Activated CD8-positive, alpha-beta T cell treated with anti-CD3 and anti-CD28 coated beads, Interleukin-2, amount 10 ng/mL, durations not matched to agents 7 days and 5 days (primary cell): ENCODE measurements around the gene PBX3. TPM values are rescaled to one million over a fixed set of nuclear protein-coding genes. Genes with fewer than 3 reads are reported as not detected.

Experiments used
- ATAC-seq: fragments of 150-1000 bp; cut with Tn5 transposase; one replicate; pipeline ENCODE4 v1.10.0; 2021; ENCODE audit warnings: moderate library complexity
- CTCF ChIA-PET: fragments of 350-600 bp; sonication (Branson Sonifier 250); formaldehyde crosslinking; loops from one replicate; lab custom pipeline; 2021; ENCODE audit warnings: antibody characterized with exemption; lab: Charles Lee
- POLR2A ChIA-PET: fragments of 350-600 bp; sonication (Branson Sonifier 250); formaldehyde crosslinking; loops from one replicate; lab custom pipeline; 2021; ENCODE audit warnings: antibody characterized with exemption; lab: Charles Lee
- DNase-seq: peaks from one replicate; pipeline ENCODE4 v3.0.0-alpha.2; 2020
- H3K27ac Mint-ChIP-seq: one replicate; pipeline ENCODE4 v1.8.0; 2021; ENCODE audit warnings: mild to moderate bottlenecking, mixed read lengths
- H3K27me3 Mint-ChIP-seq: one replicate; pipeline ENCODE4 v1.8.0; 2021; ENCODE audit warnings: low read depth, mixed read lengths
- H3K36me3 Mint-ChIP-seq: one replicate; pipeline ENCODE4 v1.8.0; 2021; ENCODE audit warnings: low read depth, mixed read lengths
- H3K4me1 Mint-ChIP-seq: one replicate; pipeline ENCODE4 v1.8.0; 2021; ENCODE audit warnings: low read depth, mixed read lengths
- H3K4me3 Mint-ChIP-seq: one replicate; pipeline ENCODE4 v1.8.0; 2021; ENCODE audit warnings: mild to moderate bottlenecking, mixed read lengths
- H3K9me3 Mint-ChIP-seq: one replicate; pipeline ENCODE4 v1.8.0; 2022; ENCODE audit warnings: mixed read lengths; ENCODE audit not compliant: insufficient read depth
- total RNA-seq, 2 experiments: library from RNA; stranded (reverse); gene quantifications; one replicate each; pipeline ENCODE4 v1.2.3, GENCODE V29; 2021

Gene PBX3
- total RNA-seq, 2 experiments from 2014 or later = 22.0 to 24.4 TPM

DNA sequence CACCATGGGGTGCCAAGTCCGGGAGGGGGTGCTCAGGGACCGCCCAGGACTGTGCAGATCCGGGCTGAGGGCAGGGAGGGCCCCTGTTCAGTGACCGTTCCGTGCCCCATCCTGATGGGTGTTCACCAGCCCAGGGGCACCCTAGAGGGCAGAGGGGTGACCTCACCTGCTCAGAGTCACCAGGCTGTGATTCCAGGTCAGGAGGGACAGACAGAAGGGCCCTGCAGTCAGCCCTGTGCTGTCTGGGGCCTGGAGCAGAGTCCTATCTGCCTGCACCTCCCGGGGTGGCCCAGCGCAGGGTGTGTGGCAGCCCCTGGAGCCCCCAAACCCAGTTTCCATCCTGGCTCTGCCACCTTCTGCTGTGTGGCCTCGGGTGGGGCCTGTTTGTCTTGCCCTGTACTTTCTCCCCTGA, 241.9 kb downstream of the PBX3 start:
- Mint-ChIP-seq H3K4me1 (no peaks in the 10 kb centered on the region), H3K27ac (no peak overlapping the region), H3K9me3 (no peaks in the 10 kb centered on the region), H3K36me3 (no peaks in the 10 kb centered on the region), H3K4me3 (no peak overlapping the region), H3K27me3 (no peaks in the 10 kb centered on the region)
- POLR2A ChIA-PET = interaction anchor here (0.5 kb wide), 1 partner anchor 31 kb away, joined by 3 read pairs; no protein-coding TSS in a partner anchor
- ATAC-seq (no peak), DNase-seq (no peak)
- CTCF ChIA-PET = no interaction called here

DNA sequence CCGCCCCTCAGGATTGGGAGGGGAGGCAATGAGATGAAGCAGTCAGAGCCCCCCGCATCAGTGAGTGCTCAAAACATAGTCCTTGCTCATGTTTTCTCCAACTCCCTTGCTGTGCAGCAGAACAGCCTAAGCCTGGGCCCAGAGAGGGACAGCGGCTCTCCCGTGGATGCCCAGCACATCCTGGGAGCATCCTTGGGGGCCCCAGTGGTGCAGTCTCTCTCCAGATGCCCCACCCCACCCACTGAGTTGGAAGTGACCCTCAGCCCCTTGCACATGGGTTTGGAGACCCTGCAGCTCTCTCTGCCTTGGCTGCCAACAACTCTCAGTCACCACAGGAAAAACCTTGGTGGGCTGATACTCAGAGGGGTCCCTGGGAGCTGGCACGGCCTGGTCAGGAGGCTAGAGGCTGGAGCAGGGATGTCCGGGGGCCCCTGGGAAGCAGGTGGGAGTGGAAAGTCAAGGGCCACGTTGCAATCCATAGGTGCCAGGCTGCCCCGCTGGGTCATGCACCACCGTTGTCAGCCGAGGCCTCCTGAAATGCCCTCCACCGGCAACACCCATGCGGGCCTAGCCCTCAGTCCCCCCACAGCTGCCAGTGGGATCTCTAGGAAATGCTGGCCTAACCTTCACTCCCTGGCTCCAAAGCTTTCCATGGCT, 242.5 kb downstream of the PBX3 start:
- no peak overlapping the region for H3K4me3 Mint-ChIP-seq
- H3K9me3 Mint-ChIP-seq = no peaks in the 10 kb centered on the region
- H3K27ac Mint-ChIP-seq = no peak overlapping the region
- no peaks in the 10 kb centered on the region for H3K36me3 Mint-ChIP-seq
- no peak for ATAC-seq
- no peaks in the 10 kb centered on the region for H3K27me3 Mint-ChIP-seq
- POLR2A ChIA-PET = no interaction called here
- no peaks in the 10 kb centered on the region for H3K4me1 Mint-ChIP-seq
- DNase-seq = no peak
- CTCF ChIA-PET = no interaction called here

DNA sequence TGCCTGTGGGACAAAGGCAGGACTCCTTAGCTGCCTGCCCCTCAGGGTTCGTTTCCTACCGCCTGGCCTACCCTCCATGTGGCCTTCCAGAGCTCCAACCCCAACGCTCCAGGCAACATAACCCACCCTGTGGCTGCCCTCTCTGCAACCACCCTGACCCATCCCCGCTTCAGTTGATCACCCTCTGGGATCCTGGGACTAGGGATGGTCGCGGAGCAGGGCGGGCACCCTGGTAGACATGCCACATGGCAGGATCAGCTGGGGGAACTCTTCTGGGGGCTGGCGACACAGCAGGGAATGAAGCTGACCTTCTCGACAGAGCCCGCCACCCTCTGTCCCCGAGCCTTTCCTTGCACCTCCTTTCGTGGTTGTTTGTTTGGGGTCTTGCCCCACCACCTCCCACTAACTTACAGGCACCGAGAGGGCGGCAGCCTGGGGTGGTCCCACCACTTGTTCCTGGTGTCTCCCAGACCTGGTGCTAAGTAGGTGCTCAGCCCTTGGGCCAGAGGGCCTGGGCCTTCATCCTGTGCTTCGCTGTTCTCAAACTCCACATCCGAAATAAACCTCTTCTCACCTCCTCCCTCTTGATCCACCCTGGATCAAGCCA, 243.1 kb downstream of the PBX3 start:
- H3K4me3 Mint-ChIP-seq = no peak overlapping the region
- H3K27me3 Mint-ChIP-seq = no peaks in the 10 kb centered on the region
- H3K9me3 Mint-ChIP-seq = no peaks in the 10 kb centered on the region
- no peaks in the 10 kb centered on the region for H3K4me1 Mint-ChIP-seq
- H3K27ac Mint-ChIP-seq = no peak overlapping the region
- no peaks in the 10 kb centered on the region for H3K36me3 Mint-ChIP-seq
- ATAC-seq (no peak), DNase-seq (no peak)
- ChIA-PET POLR2A (no interaction called here), CTCF (no interaction called here)

DNA sequence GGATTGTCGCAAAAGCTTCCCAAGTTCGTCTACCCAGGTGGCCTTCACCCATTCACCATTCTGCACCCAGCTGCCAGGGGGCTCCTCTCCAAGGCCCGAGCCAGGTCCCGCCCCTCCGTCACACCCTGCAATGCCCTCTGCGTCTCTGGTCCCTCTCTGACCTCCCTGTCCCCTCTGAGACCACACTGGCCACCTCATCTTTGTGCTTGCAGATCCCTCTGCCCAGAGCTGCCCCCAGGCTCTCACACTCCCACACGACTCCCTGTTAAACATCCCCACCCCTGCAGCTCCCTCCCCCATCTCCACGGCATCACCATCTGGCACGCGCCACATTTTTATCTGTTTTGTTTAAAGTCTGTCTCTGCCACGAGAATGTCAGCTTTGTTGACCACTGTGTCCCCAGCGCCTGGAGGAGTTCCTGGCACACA, 243.6 kb downstream of the PBX3 start:
- DNase-seq = no peak
- no peak overlapping the region for H3K27ac Mint-ChIP-seq
- POLR2A ChIA-PET = no interaction called here
- H3K4me3 Mint-ChIP-seq = no peak overlapping the region
- no peaks in the 10 kb centered on the region for H3K36me3 Mint-ChIP-seq
- no peaks in the 10 kb centered on the region for H3K4me1 Mint-ChIP-seq
- no peaks in the 10 kb centered on the region for H3K27me3 Mint-ChIP-seq
- no peaks in the 10 kb centered on the region for H3K9me3 Mint-ChIP-seq
- ATAC-seq = no peak
- CTCF ChIA-PET = no interaction called here

- DNase-seq (no peak), ATAC-seq (no peak)
- Mint-ChIP-seq H3K9me3 (no peaks in the 10 kb centered on the region), H3K4me3 (no peak overlapping the region), H3K27me3 (no peaks in the 10 kb centered on the region), H3K36me3 (no peaks in the 10 kb centered on the region), H3K4me1 (no peaks in the 10 kb centered on the region), H3K27ac (no peak overlapping the region)
- CTCF ChIA-PET = no interaction called here
- POLR2A ChIA-PET = no interaction called here
These were observed 244.8 kb downstream of the PBX3 start for GRCh38 chr9:125991886-125992529.

GRCh38 chr9:125992557-125992956, 245.4 kb downstream of the PBX3 start:
- H3K36me3 Mint-ChIP-seq = no peaks in the 10 kb centered on the region
- no peaks in the 10 kb centered on the region for H3K9me3 Mint-ChIP-seq
- no peaks in the 10 kb centered on the region for H3K4me1 Mint-ChIP-seq
- no peak overlapping the region for H3K27ac Mint-ChIP-seq
- DNase-seq (no peak), ATAC-seq (no peak)
- ChIA-PET CTCF (no interaction called here), POLR2A (no interaction called here)
- no peaks in the 10 kb centered on the region for H3K27me3 Mint-ChIP-seq
- H3K4me3 Mint-ChIP-seq = no peak overlapping the region

DNA sequence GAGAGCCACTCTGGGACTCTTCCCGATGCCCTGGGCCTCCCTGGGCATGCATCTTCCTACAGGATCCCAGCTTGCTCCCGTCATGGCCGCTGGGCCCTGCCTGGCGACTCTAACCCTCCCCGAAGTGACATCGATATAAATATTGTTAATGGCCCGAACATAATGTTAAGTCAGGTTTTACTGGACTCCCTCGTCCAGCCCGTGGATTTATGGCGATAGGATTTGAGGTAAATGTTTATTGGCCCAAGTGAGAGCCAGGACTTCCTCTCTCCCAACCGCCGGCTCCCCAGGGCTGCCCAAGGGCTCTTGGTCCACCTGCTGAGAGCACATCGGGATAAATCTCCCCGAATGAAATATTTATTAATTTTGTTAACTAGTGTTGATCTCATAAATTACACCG, 246.3 kb downstream of the PBX3 start:
- ChIA-PET CTCF (no interaction called here), POLR2A (no interaction called here)
- Mint-ChIP-seq H3K27ac (no peak overlapping the region), H3K9me3 (no peaks in the 10 kb centered on the region), H3K4me3 (no peak overlapping the region), H3K27me3 (no peaks in the 10 kb centered on the region), H3K36me3 (no peaks in the 10 kb centered on the region), H3K4me1 (no peaks in the 10 kb centered on the region)
- DNase-seq (no peak), ATAC-seq (no peak)

DNA sequence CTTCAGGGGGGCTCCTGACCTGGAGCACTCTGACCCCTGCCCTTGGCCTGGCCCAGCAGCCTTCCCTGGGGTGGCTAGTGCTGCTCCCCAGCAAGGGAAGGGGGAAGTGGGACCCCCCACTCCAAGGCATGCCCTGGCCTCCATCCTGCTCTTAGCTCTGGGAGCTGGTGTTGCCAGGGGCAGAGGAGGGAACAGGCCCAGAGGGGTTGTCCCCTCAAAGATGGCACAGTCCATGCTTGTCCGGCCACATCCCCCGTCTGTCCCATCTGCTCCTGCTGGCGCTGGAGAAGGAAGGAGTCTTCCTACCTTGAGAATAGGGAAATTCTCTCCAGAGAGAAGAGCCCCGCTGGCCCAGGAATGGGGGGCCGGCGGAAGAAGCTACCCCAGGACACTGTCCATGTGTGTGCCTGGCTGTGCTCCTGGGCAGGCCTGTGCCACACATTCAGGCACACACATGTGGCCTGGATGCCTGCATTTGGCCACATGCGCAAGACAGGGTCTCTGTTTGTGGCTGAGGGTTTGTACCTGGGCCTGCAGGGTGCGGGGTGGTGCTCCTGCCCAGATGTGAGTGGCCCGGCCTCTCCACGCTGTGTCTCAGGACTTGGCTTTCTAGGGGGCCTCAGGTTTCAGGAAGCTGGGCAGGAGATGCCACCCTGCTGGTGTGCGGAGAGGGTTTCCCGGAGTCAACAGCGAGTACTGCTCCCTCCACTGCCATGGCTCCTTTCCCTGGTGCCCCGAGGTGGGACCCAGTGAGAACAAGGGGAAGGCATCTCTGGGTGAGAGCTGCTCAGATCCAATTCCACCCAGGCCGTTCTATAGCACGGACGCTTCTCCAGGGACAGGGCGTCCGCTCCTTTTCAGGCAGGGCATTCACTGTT, 247.1 kb downstream of the PBX3 start:
- H3K27me3 Mint-ChIP-seq = no peaks in the 10 kb centered on the region
- no peak overlapping the region for H3K4me3 Mint-ChIP-seq
- no peak overlapping the region for H3K27ac Mint-ChIP-seq
- ATAC-seq (no peak), DNase-seq (no peak)
- no peaks in the 10 kb centered on the region for H3K4me1 Mint-ChIP-seq
- CTCF ChIA-PET = no interaction called here
- POLR2A ChIA-PET = no interaction called here
- no peaks in the 10 kb centered on the region for H3K36me3 Mint-ChIP-seq
- no peaks in the 10 kb centered on the region for H3K9me3 Mint-ChIP-seq

DNA sequence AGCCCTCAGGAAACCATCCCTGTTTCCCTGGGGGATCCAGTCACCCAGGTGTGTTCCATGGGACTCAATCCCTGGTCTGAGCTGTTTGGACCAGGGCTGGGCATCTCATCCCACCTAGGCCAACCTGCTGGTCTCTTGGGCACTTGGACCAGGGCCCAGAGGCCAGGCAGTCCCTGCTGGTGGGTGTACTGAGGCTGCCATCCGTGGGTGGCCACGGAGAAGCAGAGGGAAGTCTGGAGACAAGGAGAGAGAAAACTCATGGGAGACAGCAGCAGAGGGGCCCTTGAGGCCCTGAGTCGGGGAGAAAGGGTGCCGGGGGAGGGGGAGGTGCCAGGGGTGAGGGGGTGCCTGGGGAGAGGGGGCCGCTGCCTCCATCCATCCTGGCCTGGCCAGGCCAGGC, 247.8 kb downstream of the PBX3 start:
- Mint-ChIP-seq H3K27me3 (no peaks in the 10 kb centered on the region), H3K4me3 (no peak overlapping the region), H3K27ac (no peak overlapping the region), H3K9me3 (no peaks in the 10 kb centered on the region), H3K4me1 (no peaks in the 10 kb centered on the region), H3K36me3 (no peaks in the 10 kb centered on the region)
- ChIA-PET POLR2A (no interaction called here), CTCF (no interaction called here)
- ATAC-seq (no peak), DNase-seq (no peak)

- no peak for ATAC-seq
- POLR2A ChIA-PET = no interaction called here
- H3K9me3 Mint-ChIP-seq = no peaks in the 10 kb centered on the region
These were observed 248.5 kb downstream of the PBX3 start for GRCh38 chr9:125995706-125996105.

GRCh38 chr9:125996791-125997190, 249.6 kb downstream of the PBX3 start:
- Mint-ChIP-seq H3K4me1 (no peaks in the 10 kb centered on the region), H3K27ac (no peak overlapping the region), H3K27me3 (no peaks in the 10 kb centered on the region), H3K9me3 (no peaks in the 10 kb centered on the region), H3K4me3 (no peak overlapping the region), H3K36me3 (no peaks in the 10 kb centered on the region)
- ChIA-PET CTCF (no interaction called here), POLR2A (no interaction called here)
- ATAC-seq (no peak), DNase-seq (no peak)

More at GRCh38 chr9:125995706-125996105, 248.5 kb downstream of the PBX3 start:
- no peak overlapping the region for H3K4me3 Mint-ChIP-seq
- H3K36me3 Mint-ChIP-seq = no peaks in the 10 kb centered on the region
- CTCF ChIA-PET = no interaction called here
- H3K27me3 Mint-ChIP-seq = no peaks in the 10 kb centered on the region
- no peak overlapping the region for H3K27ac Mint-ChIP-seq
- no peaks in the 10 kb centered on the region for H3K4me1 Mint-ChIP-seq
- no peak for DNase-seq
